ENCODE results near the gene DNAH8. TPM values are rescaled to one million over a fixed set of nuclear protein-coding genes. Genes with fewer than 3 reads are reported as not detected.

Gene DNAH8
- total and polyA plus RNA-seq, 8 donors, result under 0.01 to 0.18 TPM; not detected in 6

GRCh38 chr6:38687043-38687353 is 28.1 kb upstream of the DNAH8 start:
- H3K27me3 ChIP-seq, result no peaks in the 10 kb centered on the region
- WGBS, 5 donors, result 77 to 91% (median 89%) methylated on average over 2 of the region's 2 CpGs
- intact Hi-C loops (cut with DNase I; ENCODE audit: low total_unique reads), result no loop called here
- peaks cover 0 to 39% (median 19%) of the 10 kb centered on the region in 4 donors for H3K4me1 ChIP-seq
- H3K27ac ChIP-seq, result peak overlapping the region in 1 of 5 donors; percentile 17
- H3K4me3 ChIP-seq, result no peak overlapping the region
- H3K36me3 ChIP-seq, result peaks cover 0 to 31% (median 22%) of the 10 kb centered on the region in 4 donors
- TF ChIP-seq CTCF (IDR thresholded peaks at IDR 0.05) (no peak), POLR2AphosphoS5 (IDR thresholded peaks at IDR 0.05) (no peak), EP300 (IDR thresholded peaks at IDR 0.05) (no peak), POLR2A (IDR thresholded peaks at IDR 0.05) (no peak)
- H3K9me3 ChIP-seq, result no peaks in the 10 kb centered on the region
- no peak for DNase-seq

- no peak for TF ChIP-seq EP300 (IDR thresholded peaks at IDR 0.05)
- H3K27ac ChIP-seq, result no peak overlapping the region
- peaks cover 0 to 26% (median 16%) of the 10 kb centered on the region in 4 donors for H3K36me3 ChIP-seq
- intact Hi-C loops (cut with DNase I; ENCODE audit: low total_unique reads), result no loop called here
- no peaks in the 10 kb centered on the region for H3K9me3 ChIP-seq
- WGBS, 5 donors, result 89 to 99% (median 95%) methylated on average over 1 of the region's 1 CpG
- H3K27me3 ChIP-seq, result no peaks in the 10 kb centered on the region
- H3K4me1 ChIP-seq, result peaks cover 0 to 39% (median 19%) of the 10 kb centered on the region in 4 donors
- no peak for DNase-seq
- no peak overlapping the region for H3K4me3 ChIP-seq
Measured at GRCh38 chr6:38687549-38687948, 27.6 kb upstream of the DNAH8 start.

DNA sequence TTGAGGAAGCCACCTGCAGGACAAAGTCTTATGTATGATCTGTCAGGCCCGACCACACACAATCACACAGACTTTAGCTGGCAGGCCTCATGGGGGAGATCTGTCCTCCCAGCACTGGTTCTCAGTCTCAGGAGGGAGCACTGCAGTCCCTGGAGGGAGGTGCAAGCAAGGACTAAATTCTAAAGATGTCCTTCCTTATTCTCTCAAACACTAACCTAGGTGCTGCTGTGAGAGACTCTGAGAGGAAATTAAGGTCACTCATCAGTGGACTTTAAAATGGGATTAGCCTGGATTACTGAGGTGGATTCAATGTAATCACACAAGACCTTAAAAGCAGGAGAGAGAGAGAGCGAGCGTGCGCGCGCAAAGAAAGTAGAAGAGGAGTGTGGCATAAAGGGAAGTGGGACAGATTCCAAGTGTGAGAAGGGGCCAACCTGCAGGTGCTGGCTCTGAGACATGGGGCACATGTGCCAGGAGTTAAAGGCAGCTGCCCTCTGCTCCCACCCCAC is 26.5 kb upstream of the DNAH8 start:
- H3K36me3 ChIP-seq, result peaks cover 0 to 15% (median 6%) of the 10 kb centered on the region in 4 donors

DNA sequence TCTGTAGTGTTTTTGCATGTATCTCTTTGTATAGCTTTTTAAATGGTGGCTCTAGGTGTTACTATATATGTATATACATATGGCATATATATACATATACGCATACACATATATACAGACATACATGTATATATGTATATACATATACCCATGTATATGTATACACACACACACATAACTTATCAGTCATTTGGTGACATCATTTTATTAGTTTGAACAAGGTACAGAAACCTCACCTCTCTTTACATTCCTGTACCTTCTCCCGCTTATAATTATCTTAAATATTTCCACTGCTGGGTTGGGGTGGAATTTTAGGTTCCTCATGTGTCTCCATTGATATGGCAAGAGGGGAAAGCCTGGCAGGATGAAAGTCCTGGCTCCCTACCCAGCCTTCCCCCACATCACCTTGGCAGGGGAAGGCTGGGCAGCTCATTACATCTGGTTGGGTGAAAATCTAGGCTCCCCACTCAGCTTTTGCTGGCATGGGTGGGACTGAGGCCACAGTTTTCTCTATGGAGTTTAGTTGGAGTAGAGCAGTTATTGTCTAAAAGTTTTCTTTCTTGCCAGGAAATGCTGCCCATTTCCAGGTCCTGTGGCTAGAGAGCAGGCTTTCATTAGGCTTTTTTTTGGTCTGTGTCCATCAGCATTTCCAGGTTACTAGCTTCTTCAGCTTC is 19.7 kb upstream of the DNAH8 start:
- H3K9me3 ChIP-seq, result peaks cover 0 to 13% (median 5%) of the 10 kb centered on the region in 4 donors
- H3K36me3 ChIP-seq, result peaks cover 0 to 5% (median under 1%) of the 10 kb centered on the region in 4 donors
- H3K27ac ChIP-seq, result no peak overlapping the region
- WGBS, 5 donors, result 85 to 95% (median 92%) methylated on average over 2 of the region's 2 CpGs
- DNase-seq, result no peak
- H3K4me1 ChIP-seq, result no peaks in the 10 kb centered on the region
- TF ChIP-seq POLR2A (IDR thresholded peaks at IDR 0.05), result no peak
- TF ChIP-seq EP300 (IDR thresholded peaks at IDR 0.05), result no peak
- no peak for TF ChIP-seq POLR2AphosphoS5 (IDR thresholded peaks at IDR 0.05)
- TF ChIP-seq CTCF (IDR thresholded peaks at IDR 0.05), result no peak
- no peak overlapping the region for H3K4me3 ChIP-seq
- no peaks in the 10 kb centered on the region for H3K27me3 ChIP-seq
- intact Hi-C loops (cut with DNase I; ENCODE audit: low total_unique reads), result no loop called here

More for the DNA sequence above, 26.5 kb upstream of the DNAH8 start:
- peak in 1 of 2 donors; percentile 38 for DNase-seq
- intact Hi-C loops (cut with DNase I; ENCODE audit: low total_unique reads), result no loop called here
- TF ChIP-seq POLR2A (IDR thresholded peaks at IDR 0.05) (no peak), CTCF (IDR thresholded peaks at IDR 0.05) (no peak), POLR2AphosphoS5 (IDR thresholded peaks at IDR 0.05) (no peak), EP300 (IDR thresholded peaks at IDR 0.05) (no peak)
- Histone ChIP-seq H3K4me3 (no peak overlapping the region), H3K27ac (no peak overlapping the region), H3K9me3 (no peaks in the 10 kb centered on the region), H3K4me1 (peaks cover 0 to 39% (median 19%) of the 10 kb centered on the region in 4 donors), H3K27me3 (no peaks in the 10 kb centered on the region)
- 30 to 51% (median 45%) methylated on average over 6 of the region's 6 CpGs for WGBS, 5 donors

DNA sequence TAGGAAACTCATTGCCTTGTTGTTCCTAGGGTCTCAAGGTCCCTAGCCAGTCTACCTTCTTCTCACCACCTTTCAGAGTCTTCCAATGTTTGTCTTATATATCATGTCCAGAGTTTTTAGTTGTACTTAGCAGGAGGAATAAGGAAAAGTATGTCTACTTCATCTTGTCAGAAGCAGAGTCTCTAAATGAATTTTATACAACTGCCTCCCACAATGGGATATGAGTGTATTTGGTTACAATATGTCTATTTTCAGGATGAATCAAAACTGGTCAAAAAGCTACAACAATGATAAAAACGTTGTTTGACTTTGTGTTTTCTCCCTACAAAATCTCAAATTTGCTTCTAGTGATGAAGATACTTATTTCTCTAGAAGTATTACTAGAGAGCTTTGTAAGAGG is 19.2 kb upstream of the DNAH8 start:
- Histone ChIP-seq H3K27ac (no peak overlapping the region), H3K36me3 (peaks cover 0 to 7% (median 3%) of the 10 kb centered on the region in 4 donors), H3K4me3 (no peak overlapping the region), H3K27me3 (no peaks in the 10 kb centered on the region), H3K9me3 (peaks cover 0 to 15% (median 5%) of the 10 kb centered on the region in 4 donors), H3K4me1 (peaks cover 0 to under 1% (median 0%) of the 10 kb centered on the region in 4 donors)
- 67 to 89% (median 77%) methylated on average over 1 of the region's 1 CpG for WGBS, 5 donors
- intact Hi-C loops (cut with DNase I; ENCODE audit: low total_unique reads), result no loop called here
- no peak for DNase-seq
- no peak for TF ChIP-seq CTCF (IDR thresholded peaks at IDR 0.05)
- no peak for TF ChIP-seq POLR2A (IDR thresholded peaks at IDR 0.05)
- no peak for TF ChIP-seq POLR2AphosphoS5 (IDR thresholded peaks at IDR 0.05)
- no peak for TF ChIP-seq EP300 (IDR thresholded peaks at IDR 0.05)
